ENCODE data around the gene ACBD6. TPM values are rescaled to one million over a fixed set of nuclear protein-coding genes. Genes with fewer than 3 reads are reported as not detected.

The ACBD6 gene
- total RNA-seq, 1 donor from 2014 or later: 43.4 TPM

GRCh38 chr1:180287988-180288705 lies 214.2 kb downstream of the ACBD6 start:
- DNase-seq (ENCODE audit: low read depth): no peak
- Mint-ChIP-seq H3K4me3 (ENCODE audit: unreplicated experiment) (no peak overlapping the region), H3K36me3 (ENCODE audit: low read depth, unreplicated experiment) (peaks cover 6% of the 10 kb centered on the region), H3K4me1 (ENCODE audit: low read depth, unreplicated experiment) (peaks cover 12% of the 10 kb centered on the region), H3K27me3 (ENCODE audit: low read depth, unreplicated experiment) (no peaks in the 10 kb centered on the region), H3K27ac (ENCODE audit: unreplicated experiment) (no peak overlapping the region), H3K9me3 (ENCODE audit: unreplicated experiment) (no peaks in the 10 kb centered on the region)
- no peaks in the 10 kb centered on the region for H3K36me3 ChIP-seq (ENCODE audit: insufficient read depth, low read length)
- no peaks in the 10 kb centered on the region for H3K27me3 ChIP-seq (ENCODE audit: insufficient read depth, low read length)
- H3K4me1 ChIP-seq (ENCODE audit: insufficient read depth, low read length): no peaks in the 10 kb centered on the region
- H3K4me3 ChIP-seq (ENCODE audit: insufficient read depth, low read depth, low read length): no peak overlapping the region
- H3K4me2 ChIP-seq (ENCODE audit: low read length): no peak overlapping the region
- H3K27ac ChIP-seq (ENCODE audit: low read depth, low read length): no peak overlapping the region
- H3K79me2 ChIP-seq (ENCODE audit: insufficient read depth, low read length): no peaks in the 10 kb centered on the region
- H3K9ac ChIP-seq (ENCODE audit: low read length): no peak overlapping the region
- H2AFZ ChIP-seq (ENCODE audit: low read depth, low read length): no peak overlapping the region
- no peak for TF ChIP-seq EZH2 (IDR thresholded peaks at IDR 0.05; ENCODE audit: insufficient read depth, low read length)
- TF ChIP-seq, protein P1, sequence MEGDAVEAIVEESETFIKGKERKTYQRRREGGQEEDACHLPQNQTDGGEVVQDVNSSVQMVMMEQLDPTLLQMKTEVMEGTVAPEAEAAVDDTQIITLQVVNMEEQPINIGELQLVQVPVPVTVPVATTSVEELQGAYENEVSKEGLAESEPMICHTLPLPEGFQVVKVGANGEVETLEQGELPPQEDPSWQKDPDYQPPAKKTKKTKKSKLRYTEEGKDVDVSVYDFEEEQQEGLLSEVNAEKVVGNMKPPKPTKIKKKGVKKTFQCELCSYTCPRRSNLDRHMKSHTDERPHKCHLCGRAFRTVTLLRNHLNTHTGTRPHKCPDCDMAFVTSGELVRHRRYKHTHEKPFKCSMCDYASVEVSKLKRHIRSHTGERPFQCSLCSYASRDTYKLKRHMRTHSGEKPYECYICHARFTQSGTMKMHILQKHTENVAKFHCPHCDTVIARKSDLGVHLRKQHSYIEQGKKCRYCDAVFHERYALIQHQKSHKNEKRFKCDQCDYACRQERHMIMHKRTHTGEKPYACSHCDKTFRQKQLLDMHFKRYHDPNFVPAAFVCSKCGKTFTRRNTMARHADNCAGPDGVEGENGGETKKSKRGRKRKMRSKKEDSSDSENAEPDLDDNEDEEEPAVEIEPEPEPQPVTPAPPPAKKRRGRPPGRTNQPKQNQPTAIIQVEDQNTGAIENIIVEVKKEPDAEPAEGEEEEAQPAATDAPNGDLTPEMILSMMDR (IDR thresholded peaks at IDR 0.05; ENCODE audit: insufficient read depth, low read depth, low read length): no peak
- H3K9me3 ChIP-seq (ENCODE audit: insufficient read depth, low read depth, low read length): no peaks in the 10 kb centered on the region
- peaks cover 7% of the 10 kb centered on the region for H4K20me1 ChIP-seq (ENCODE audit: insufficient read depth, low read length)
- no peak for FAIRE-seq

GRCh38 chr1:180286417-180286816 lies 216.0 kb downstream of the ACBD6 start:
- DNase-seq (ENCODE audit: low read depth) (no peak), FAIRE-seq (no peak)
- H3K4me1 ChIP-seq (ENCODE audit: insufficient read depth, low read length): no peaks in the 10 kb centered on the region
- Mint-ChIP-seq H3K4me3 (ENCODE audit: unreplicated experiment) (no peak overlapping the region), H3K27me3 (ENCODE audit: low read depth, unreplicated experiment) (no peaks in the 10 kb centered on the region), H3K4me1 (ENCODE audit: low read depth, unreplicated experiment) (peaks cover 12% of the 10 kb centered on the region), H3K9me3 (ENCODE audit: unreplicated experiment) (no peaks in the 10 kb centered on the region), H3K36me3 (ENCODE audit: low read depth, unreplicated experiment) (peaks cover 7% of the 10 kb centered on the region), H3K27ac (ENCODE audit: unreplicated experiment) (no peak overlapping the region)
- H4K20me1 ChIP-seq (ENCODE audit: insufficient read depth, low read length): peaks cover 7% of the 10 kb centered on the region
- no peak overlapping the region for H3K4me3 ChIP-seq (ENCODE audit: insufficient read depth, low read depth, low read length)
- H3K9me3 ChIP-seq (ENCODE audit: insufficient read depth, low read depth, low read length): no peaks in the 10 kb centered on the region
- no peak overlapping the region for H3K27ac ChIP-seq (ENCODE audit: low read depth, low read length)
- no peak overlapping the region for H3K9ac ChIP-seq (ENCODE audit: low read length)
- H3K79me2 ChIP-seq (ENCODE audit: insufficient read depth, low read length): no peaks in the 10 kb centered on the region
- H3K36me3 ChIP-seq (ENCODE audit: insufficient read depth, low read length): no peaks in the 10 kb centered on the region
- H3K27me3 ChIP-seq (ENCODE audit: insufficient read depth, low read length): no peaks in the 10 kb centered on the region
- H3K4me2 ChIP-seq (ENCODE audit: low read length): no peak overlapping the region
- no peak overlapping the region for H2AFZ ChIP-seq (ENCODE audit: low read depth, low read length)
- TF ChIP-seq, protein P1 (IDR thresholded peaks at IDR 0.05; ENCODE audit: insufficient read depth, low read depth, low read length): no peak
- TF ChIP-seq EZH2 (IDR thresholded peaks at IDR 0.05; ENCODE audit: insufficient read depth, low read length): no peak

DNA sequence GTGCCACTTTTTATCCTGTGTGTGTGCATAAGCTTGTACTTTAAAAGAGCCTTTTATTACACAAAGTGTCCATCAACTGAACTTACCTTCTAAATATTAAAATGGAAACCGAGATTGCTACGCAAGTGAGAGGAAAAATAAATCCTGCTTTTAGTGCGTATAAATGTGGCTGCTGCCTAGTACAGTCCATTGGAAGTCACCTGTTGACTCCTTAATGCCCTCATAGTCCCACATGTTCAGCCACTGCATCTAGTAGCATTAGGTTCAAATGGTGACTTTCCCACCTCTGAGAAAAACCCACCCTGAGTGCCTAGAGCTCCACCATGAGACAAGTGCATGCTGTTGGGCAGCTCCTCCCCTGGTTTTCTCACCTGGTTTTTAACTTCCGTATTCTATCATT lies 219.3 kb downstream of the ACBD6 start:
- H3K4me2 ChIP-seq (ENCODE audit: low read length): no peak overlapping the region
- no peak overlapping the region for H3K4me3 Mint-ChIP-seq (ENCODE audit: unreplicated experiment)
- no peaks in the 10 kb centered on the region for H3K4me1 ChIP-seq (ENCODE audit: insufficient read depth, low read length)
- peaks cover 11% of the 10 kb centered on the region for H3K36me3 Mint-ChIP-seq (ENCODE audit: low read depth, unreplicated experiment)
- no peak for TF ChIP-seq EZH2 (IDR thresholded peaks at IDR 0.05; ENCODE audit: insufficient read depth, low read length)
- no peaks in the 10 kb centered on the region for H3K9me3 Mint-ChIP-seq (ENCODE audit: unreplicated experiment)
- H3K9ac ChIP-seq (ENCODE audit: low read length): no peak overlapping the region
- no peak for FAIRE-seq
- H3K27ac ChIP-seq (ENCODE audit: low read depth, low read length): no peak overlapping the region
- no peaks in the 10 kb centered on the region for H3K27me3 Mint-ChIP-seq (ENCODE audit: low read depth, unreplicated experiment)
- no peaks in the 10 kb centered on the region for H3K9me3 ChIP-seq (ENCODE audit: insufficient read depth, low read depth, low read length)
- no peak overlapping the region for H3K4me3 ChIP-seq (ENCODE audit: insufficient read depth, low read depth, low read length)
- H3K36me3 ChIP-seq (ENCODE audit: insufficient read depth, low read length): no peaks in the 10 kb centered on the region
- no peak overlapping the region for H2AFZ ChIP-seq (ENCODE audit: low read depth, low read length)
- no peaks in the 10 kb centered on the region for H3K4me1 Mint-ChIP-seq (ENCODE audit: low read depth, unreplicated experiment)
- H4K20me1 ChIP-seq (ENCODE audit: insufficient read depth, low read length): no peaks in the 10 kb centered on the region
- no peaks in the 10 kb centered on the region for H3K27me3 ChIP-seq (ENCODE audit: insufficient read depth, low read length)
- DNase-seq (ENCODE audit: low read depth): no peak
- no peaks in the 10 kb centered on the region for H3K79me2 ChIP-seq (ENCODE audit: insufficient read depth, low read length)
- no peak overlapping the region for H3K27ac Mint-ChIP-seq (ENCODE audit: unreplicated experiment)

Data from astrocyte (in vitro differentiated cells and primary cell).